GM19043 (cell line): ENCODE data around the gene NUDT4B.
"Not testable (repeated sequence)": the region's sequence is repeated elsewhere in the genome, so short reads cannot be mapped to it uniquely, and the experiment has no call there.

Experiments
- ATAC-seq: cut with Tn5 transposase; IDR thresholded peaks from one replicate; pipeline ENCODE4 v1.9.1; 2021; ENCODE audit warnings: low read depth; ENCODE audit not compliant: unreplicated experiment

NUDT4B gene

DNA sequence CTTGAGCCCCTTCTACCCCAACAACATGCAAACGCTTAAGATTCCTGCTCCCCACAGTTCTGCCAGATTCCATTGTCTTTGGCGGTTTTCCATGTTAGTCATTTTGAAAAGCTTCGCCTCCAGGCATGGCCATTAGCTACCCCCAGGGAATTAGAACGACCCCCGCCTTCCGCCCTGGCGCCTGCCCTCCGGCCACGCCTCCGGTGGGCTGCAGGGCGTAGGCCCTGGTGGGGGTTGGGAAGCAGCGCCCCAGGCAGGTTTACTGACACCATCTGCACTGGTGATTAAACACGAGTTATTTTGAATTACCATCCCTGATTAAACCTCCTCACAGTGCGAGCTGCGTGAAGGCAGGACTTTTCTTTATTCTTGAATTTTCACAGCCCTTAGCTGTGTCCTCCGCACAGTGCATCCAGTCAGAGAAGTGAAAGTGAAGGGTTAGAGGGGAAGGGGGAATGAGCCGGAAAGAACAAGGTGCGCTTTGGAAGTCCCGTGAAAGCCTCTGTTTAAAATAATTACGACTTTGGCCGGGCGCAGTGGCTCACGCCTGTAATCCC, 43.0 kb downstream of the NUDT4B start:
- not testable (repeated sequence) for ATAC-seq

DNA sequence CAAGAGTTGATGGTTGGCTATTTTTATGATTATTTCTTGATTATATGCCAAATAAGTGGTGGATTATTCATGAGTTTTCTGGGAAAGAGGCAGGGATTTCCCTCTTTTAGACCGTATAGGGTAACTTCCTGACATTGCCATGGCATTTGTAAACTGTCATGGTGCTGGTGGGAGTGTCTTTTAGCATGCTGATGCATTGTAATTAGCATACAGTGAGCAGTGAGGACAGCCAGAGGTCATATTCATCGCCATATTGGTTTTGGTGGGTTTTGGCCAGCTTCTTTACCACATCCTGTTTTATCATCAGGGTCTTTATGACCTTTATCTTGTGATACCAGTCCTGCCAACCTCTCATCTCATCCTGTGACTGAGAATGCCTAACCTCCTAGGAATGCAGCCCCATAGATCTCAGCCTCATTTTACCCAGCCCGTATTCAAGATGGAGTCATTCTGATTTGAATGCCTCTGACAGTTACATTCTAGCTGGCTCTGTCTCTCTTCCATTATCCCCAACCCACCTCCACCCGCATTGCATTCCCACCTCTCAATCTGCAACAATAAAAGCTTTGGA, 45.3 kb downstream of the NUDT4B start:
- ATAC-seq: not testable (repeated sequence)
